Heart left ventricle (tissue), 16 donors: ENCODE results near the gene ARHGAP8. TPM values are rescaled to one million over a fixed set of nuclear protein-coding genes. Genes with fewer than 3 reads are reported as not detected.
"Not testable (repeated sequence)": the region's sequence is repeated elsewhere in the genome, so short reads cannot be mapped to it uniquely, and the experiment has no call there.

Experiments
- ATAC-seq, 4 donors: fragments of 200-7000 bp; cut with Tn5 transposase; one replicate each; pipeline ENCODE4 v1.9.1; 2020 to 2022; ENCODE audit warnings: moderate library complexity in 4 of 4, mild to moderate bottlenecking in 3 of 4, moderate number of reproducible peaks in 1 of 4
- DNase-seq, 5 donors: peaks; one replicate each; pipeline ENCODE4 v3.0.0-alpha.2; 2020
- H3K27ac ChIP-seq, 12 donors: fragments of 200-600 bp; sonication (generic) in 4 of 12; one replicate each; pipeline versions ENCODE4 v1.5.0 to v1.8.0; 2016 to 2022; ENCODE audit warnings: mild to moderate bottlenecking in 2 of 12
- H3K27me3 ChIP-seq, 9 donors: fragments of 200-600 bp; sonication (generic) in 2 of 9; one replicate each; pipeline versions ENCODE4 v1.5.1 to v1.8.0; 2016 to 2022; ENCODE audit warnings: mild to moderate bottlenecking in 3 of 9
- H3K36me3 ChIP-seq, 9 donors: fragments of 200-600 bp; sonication (generic) in 2 of 9; one replicate each; pipeline versions ENCODE4 v1.5.0 to v1.8.0; 2018 to 2022; ENCODE audit warnings: mild to moderate bottlenecking in 2 of 9
- H3K4me1 ChIP-seq, 12 donors: fragments of 200-600 bp; sonication (generic) in 4 of 12; one replicate each; pipeline versions ENCODE4 v1.5.0 to v1.8.0; 2016 to 2022; ENCODE audit warnings: mild to moderate bottlenecking in 3 of 12
- H3K4me3 ChIP-seq, 12 donors: fragments of 200-600 bp; sonication (generic) in 4 of 12; one replicate each; pipeline versions ENCODE4 v1.5.0 to v1.8.0; 2017 to 2022; ENCODE audit warnings: mild to moderate bottlenecking in 9 of 12, moderate library complexity in 4 of 12
- H3K9me3 ChIP-seq, 12 donors: fragments of 200-600 bp; sonication (generic) in 4 of 12; one replicate each; pipeline versions ENCODE4 v1.5.0 to v1.8.0; 2016 to 2022; ENCODE audit warnings: mild to moderate bottlenecking in 1 of 12
- POLR2A ChIP-seq, 2 donors: fragments of 450-650 bp; IDR thresholded peaks; one replicate each; pipeline ENCODE4 v1.6.1; 2017; ENCODE audit warnings: antibody characterized with exemption in 2 of 2, mild to moderate bottlenecking in 2 of 2, moderate library complexity in 2 of 2
- WGBS, 4 donors: extraction: QIAGEN DNeasy Blood & Tissue Kit in 2 of 4; methylation state at CpG; one replicate each; pipeline versions ENCODE4 v1.1.5 to v1.1.7; 2013 to 2018; 5-methylcytosine and 5-hydroxymethylcytosine counted together
- intact Hi-C, 10 donors: fragments of 100-400 bp; cut with DNase I; formaldehyde crosslinking; loops; one replicate each; pipeline versions ENCODE4 v1.11.1 to v1.14.2; 2022
- polyA plus RNA-seq, 2 donors: library from polyadenylated mRNA; stranded (reverse); fragments of 200-250 nt; gene quantifications; one replicate each; pipeline ENCODE4 v1.2.3, GENCODE V29; 2013
- total RNA-seq, 9 donors: library from RNA; depleted of rRNA in 2 of 9; stranded (reverse); fragments of >200 nt in 2 of 9; fragmentation: NEBNext Ultra II Directional in 3 of 9; extraction: Animal tissue kit (Norgen Biotek cat#: 25700) in 3 of 9; gene quantifications; one replicate each; pipeline versions ENCODE4 v1.1.0 to v1.2.4, GENCODE V29; 2016 to 2023
- TF ChIP-seq, protein P1 (sequence below), 12 donors: fragments of 200-600 bp; sonication (generic) in 4 of 12; IDR thresholded peaks; one replicate each; pipeline versions ENCODE4 v1.5.0 to v1.8.0; 2018 to 2022; ENCODE audit warnings: antibody characterized with exemption in 12 of 12, mild to moderate bottlenecking in 5 of 12
- donor health status: ischemic (EF 13 %, LVEDD 7.1; RV severe dilation, severe dysfunction).
- donor health status: healthy with polysubstance abuse.
- donor health status: DM: no; HTN: yes; CAD: no.
- donor health status: DM: no; HTN: no; CAD: no.
- donor health status: ischemic (EF 25% LVEDD 6.9; RV normal size, moderate dysfunction).
- donor health status: ischemic (EF 25% LVEDD 5.7; RV mildly dilated, moderate dysfunction).
- donor health status: healthy.
- donor health status: DM: yes; HTN: yes; CAD: no.
- donor health status: ischemic (EF 35%, LVEDD 5.7; RV mildly dilated, moderate dysfunction).
- donor health status: nonischemic (EF 11% LVEDD 7.7; RV severe dilation, severe dysfunction).
- donor health status: DM: yes; HTN: yes; CAD: no.
- donor health status: PGD.
- donor health status: ischemic (EF 29% LVEDD 5.4; RV normal size, mild dysfunction).
- donor health status: nonischemic (EF 23%, LVEDD 6.1; RV moderate dilation, normal function).

Gene ARHGAP8
- total and polyA plus RNA-seq, 11 donors = 0.08 to 1.3 (median 0.23) TPM; not detected in 7

DNA sequence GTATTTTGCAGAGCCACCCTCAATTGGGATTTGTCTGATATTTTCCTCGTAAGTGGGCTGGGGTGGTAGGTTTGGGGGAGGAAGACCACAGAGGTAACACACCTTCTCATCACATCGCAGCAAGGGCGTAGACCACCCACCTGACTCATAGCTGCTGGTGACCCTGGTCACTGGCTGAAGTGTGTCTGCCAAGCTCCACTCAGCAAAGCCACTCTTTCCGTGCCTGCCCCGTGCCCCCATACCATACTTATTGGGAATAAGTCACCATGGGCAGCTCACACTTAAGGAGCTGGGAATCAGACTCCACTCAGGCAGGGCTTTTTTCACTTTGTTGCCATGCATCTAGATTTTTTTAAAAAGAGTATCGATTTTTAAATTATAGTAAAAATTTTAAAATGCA lies 145.9 kb downstream of the ARHGAP8 start:
- H3K4me1 ChIP-seq = no peaks in the 10 kb centered on the region
- TF ChIP-seq, protein P1, sequence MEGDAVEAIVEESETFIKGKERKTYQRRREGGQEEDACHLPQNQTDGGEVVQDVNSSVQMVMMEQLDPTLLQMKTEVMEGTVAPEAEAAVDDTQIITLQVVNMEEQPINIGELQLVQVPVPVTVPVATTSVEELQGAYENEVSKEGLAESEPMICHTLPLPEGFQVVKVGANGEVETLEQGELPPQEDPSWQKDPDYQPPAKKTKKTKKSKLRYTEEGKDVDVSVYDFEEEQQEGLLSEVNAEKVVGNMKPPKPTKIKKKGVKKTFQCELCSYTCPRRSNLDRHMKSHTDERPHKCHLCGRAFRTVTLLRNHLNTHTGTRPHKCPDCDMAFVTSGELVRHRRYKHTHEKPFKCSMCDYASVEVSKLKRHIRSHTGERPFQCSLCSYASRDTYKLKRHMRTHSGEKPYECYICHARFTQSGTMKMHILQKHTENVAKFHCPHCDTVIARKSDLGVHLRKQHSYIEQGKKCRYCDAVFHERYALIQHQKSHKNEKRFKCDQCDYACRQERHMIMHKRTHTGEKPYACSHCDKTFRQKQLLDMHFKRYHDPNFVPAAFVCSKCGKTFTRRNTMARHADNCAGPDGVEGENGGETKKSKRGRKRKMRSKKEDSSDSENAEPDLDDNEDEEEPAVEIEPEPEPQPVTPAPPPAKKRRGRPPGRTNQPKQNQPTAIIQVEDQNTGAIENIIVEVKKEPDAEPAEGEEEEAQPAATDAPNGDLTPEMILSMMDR (IDR thresholded peaks at IDR 0.05) = no peak
- TF ChIP-seq POLR2A (IDR thresholded peaks at IDR 0.05) = no peak
- peaks cover 0 to 6% (median 0%) of the 10 kb centered on the region in 9 donors for H3K27me3 ChIP-seq
- DNase-seq (no peak), ATAC-seq (no peak)
- 89 to 95% (median 91%) methylated on average over 6 of the region's 6 CpGs for WGBS, 4 donors
- no peaks in the 10 kb centered on the region for H3K36me3 ChIP-seq
- no peak overlapping the region for H3K27ac ChIP-seq
- intact Hi-C loops = loop anchor here in 1 of 10 donors (10.0 kb wide), 1 partner anchor 197 kb away; no protein-coding TSS in a partner anchor
- no peak overlapping the region for H3K4me3 ChIP-seq
- peaks cover 0 to 29% (median 18%) of the 10 kb centered on the region in 12 donors for H3K9me3 ChIP-seq

DNA sequence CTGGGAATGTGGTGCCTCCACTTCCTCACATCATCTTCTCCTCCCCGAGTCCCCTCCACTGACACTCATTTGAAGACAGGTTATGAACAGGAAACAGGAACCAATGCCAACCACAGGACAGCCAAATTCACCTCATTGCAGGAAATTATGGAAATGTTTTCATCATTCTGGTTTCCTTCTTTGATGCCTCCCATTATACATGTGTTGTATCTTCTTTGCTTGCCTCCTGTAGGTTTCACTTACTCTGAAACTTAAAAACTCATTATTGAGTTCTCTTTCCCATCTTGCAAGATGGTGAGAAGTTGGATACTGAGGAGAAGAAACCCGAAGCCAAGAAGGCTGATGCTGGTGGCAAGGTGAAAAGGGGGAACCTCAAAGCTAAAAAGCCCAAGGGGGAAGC lies 148.9 kb downstream of the ARHGAP8 start:
- 64 to 82% (median 73%) methylated on average over 2 of the region's 2 CpGs for WGBS, 4 donors
- intact Hi-C loops = no loop called here
- H3K9me3 ChIP-seq = peaks cover 0 to 29% (median 19%) of the 10 kb centered on the region in 12 donors
- TF ChIP-seq, protein P1 (IDR thresholded peaks at IDR 0.05) = no peak
- no peak for TF ChIP-seq POLR2A (IDR thresholded peaks at IDR 0.05)
- no peak overlapping the region for H3K27ac ChIP-seq
- peaks cover 0 to 6% (median 0%) of the 10 kb centered on the region in 9 donors for H3K27me3 ChIP-seq
- no peak overlapping the region for H3K4me3 ChIP-seq
- DNase-seq (no peak), ATAC-seq (no peak)
- no peaks in the 10 kb centered on the region for H3K4me1 ChIP-seq
- H3K36me3 ChIP-seq = no peaks in the 10 kb centered on the region

DNA sequence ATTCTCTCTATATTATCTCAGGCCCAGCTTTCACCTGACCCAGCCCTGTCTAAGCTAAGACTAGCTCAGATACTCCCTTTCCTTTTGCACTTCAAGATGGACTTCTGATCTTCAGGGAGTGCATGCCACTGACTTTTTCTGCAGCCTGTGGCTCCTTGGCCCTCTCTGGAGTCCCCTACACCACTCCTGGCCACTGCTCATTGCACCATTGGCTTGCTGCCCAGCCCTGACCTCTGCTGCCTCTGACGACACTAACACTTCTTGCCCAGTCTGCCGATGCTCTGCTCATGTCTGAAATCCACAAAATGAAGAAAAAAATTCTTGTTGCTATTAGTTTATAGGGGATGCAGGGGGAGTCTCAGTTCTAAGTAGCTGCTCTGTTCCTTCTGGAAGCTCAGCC lies 150.8 kb downstream of the ARHGAP8 start:
- H3K27ac ChIP-seq, H3K36me3 ChIP-seq, H3K27me3 ChIP-seq, intact Hi-C loops, DNase-seq, H3K4me3 ChIP-seq, H3K4me1 ChIP-seq: not testable (repeated sequence)
- ATAC-seq = peak in 2 of 4 donors; percentile 47 to 64
- peaks cover 0 to 29% (median 19%) of the 10 kb centered on the region in 12 donors for H3K9me3 ChIP-seq
- WGBS, 4 donors = 27% methylated on average over 2 of the region's 2 CpGs; no CpG with 5 or more reads in 3 of the 4 donors

DNA sequence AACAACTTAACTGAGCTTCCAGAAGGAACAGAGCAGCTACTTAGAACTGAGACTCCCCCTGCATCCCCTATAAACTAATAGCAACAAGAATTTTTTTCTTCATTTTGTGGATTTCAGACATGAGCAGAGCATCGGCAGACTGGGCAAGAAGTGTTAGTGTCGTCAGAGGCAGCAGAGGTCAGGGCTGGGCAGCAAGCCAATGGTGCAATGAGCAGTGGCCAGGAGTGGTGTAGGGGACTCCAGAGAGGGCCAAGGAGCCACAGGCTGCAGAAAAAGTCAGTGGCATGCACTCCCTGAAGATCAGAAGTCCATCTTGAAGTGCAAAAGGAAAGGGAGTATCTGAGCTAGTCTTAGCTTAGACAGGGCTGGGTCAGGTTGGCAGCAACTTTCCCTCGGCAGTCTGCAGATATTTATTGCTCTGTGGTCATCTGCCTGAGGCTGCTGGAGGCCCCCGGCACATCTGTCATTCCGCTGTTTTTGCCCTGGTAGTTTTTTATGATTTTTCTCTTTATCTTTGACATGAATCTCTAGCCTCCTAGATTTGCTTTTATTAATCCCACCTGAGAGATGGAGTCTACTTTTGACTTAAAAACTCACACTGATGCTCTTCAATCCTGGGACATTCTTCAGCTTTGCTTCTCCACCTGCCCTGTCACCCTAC lies 152.2 kb downstream of the ARHGAP8 start:
- intact Hi-C loops, H3K4me3 ChIP-seq, H3K36me3 ChIP-seq, DNase-seq, H3K27me3 ChIP-seq, H3K4me1 ChIP-seq, H3K27ac ChIP-seq: not testable (repeated sequence)
- WGBS, 4 donors = 54 to 87% (median 67%) methylated on average over 3 to 4 of the region's 5 CpGs
- peak in 3 of 4 donors; percentile 50 to 66 (median 53) for ATAC-seq
- H3K9me3 ChIP-seq = peaks cover 0 to 29% (median 19%) of the 10 kb centered on the region in 12 donors

DNA sequence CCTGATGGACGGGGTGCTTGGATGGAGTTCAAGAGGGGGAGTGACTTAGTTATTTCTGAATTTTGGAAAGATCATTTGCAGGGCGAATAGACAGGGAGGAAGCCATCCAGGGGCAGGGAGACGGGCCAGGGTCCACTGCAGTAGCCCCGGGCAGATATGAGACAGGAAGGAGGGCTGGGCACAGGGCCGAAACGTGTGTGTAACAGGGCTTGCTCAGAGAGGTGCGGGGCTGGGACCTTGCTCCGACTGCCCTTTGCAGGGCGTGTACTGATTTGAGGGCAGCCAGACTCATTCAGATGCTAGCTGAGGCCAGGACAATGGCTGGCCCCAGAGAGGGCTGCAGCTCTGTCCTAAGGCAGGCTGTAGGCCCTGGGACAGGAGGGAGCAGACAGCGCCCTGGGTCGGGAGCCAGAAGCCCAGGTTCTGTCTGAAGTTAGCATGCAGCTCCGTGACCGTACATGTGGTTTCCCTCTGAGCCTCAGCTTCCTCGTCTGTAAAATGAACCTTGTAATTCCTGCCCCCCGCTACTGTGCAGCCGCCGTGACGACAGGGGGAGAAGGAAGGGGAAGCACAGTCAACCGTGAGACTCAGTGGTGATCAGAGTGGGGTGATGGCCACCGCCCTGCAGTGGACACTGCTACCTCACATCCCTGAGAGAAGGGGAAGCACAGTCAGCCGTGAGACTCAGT lies 154.0 kb downstream of the ARHGAP8 start:
- no peak overlapping the region for H3K4me3 ChIP-seq
- peaks cover 0 to 24% (median 9%) of the 10 kb centered on the region in 12 donors for H3K9me3 ChIP-seq
- ATAC-seq = peak in 1 of 4 donors; percentile 18
- H3K36me3 ChIP-seq = no peaks in the 10 kb centered on the region
- 86 to 91% (median 88%) methylated on average over 12 to 21 of the region's 21 CpGs for WGBS, 4 donors
- H3K27me3 ChIP-seq = peaks cover 0 to 6% (median 0%) of the 10 kb centered on the region in 9 donors
- intact Hi-C loops = no loop called here
- H3K27ac ChIP-seq = no peak overlapping the region
- no peak for DNase-seq
- H3K4me1 ChIP-seq = no peaks in the 10 kb centered on the region
- no peak for TF ChIP-seq POLR2A (IDR thresholded peaks at IDR 0.05)
- TF ChIP-seq, protein P1 (IDR thresholded peaks at IDR 0.05) = no peak
